SK-N-SH (cell line): Measurements from ENCODE around the gene TMEM179B. TPM values are rescaled to one million over a fixed set of nuclear protein-coding genes. Genes with fewer than 3 reads are reported as not detected.

Source experiments
- CTCF ChIA-PET: fragments of 300-600, 350-600 bp; formaldehyde crosslinking; extraction: SDS; loops from one replicate; lab custom pipeline; 2021; lab: Yijun Ruan, JAX
- POLR2A ChIA-PET: fragments of 350-600 bp; sonication (Branson Sonifier 250); formaldehyde crosslinking; extraction: SDS; loops from one replicate; lab custom pipeline; 2020; ENCODE audit warnings: antibody characterized with exemption, inconsistent platforms; lab: Yijun Ruan, JAX
- DNase-seq: peaks from one replicate; pipeline ENCODE4 v3.0.0; 2012
- H2AFZ ChIP-seq: fragments of 200-600 bp; sonication (generic); 2 replicates; pipeline ENCODE4 v1.8.1; 2016; ENCODE audit warnings: antibody characterized with exemption, mild to moderate bottlenecking, low read depth
- H3F3A ChIP-seq: fragments of 200-600 bp; sonication (generic); replicated peaks from 2 replicates; pipeline ENCODE3; 2016; ENCODE audit warnings: antibody characterized with exemption, mild to moderate bottlenecking; ENCODE audit not compliant: insufficient read depth
- H3K27ac ChIP-seq, 2 experiments: fragments of 200-500 bp in 1 of 2; fragments of 200-600 bp in 1 of 2; sonication (Bioruptor generic) in 1 of 2; sonication (generic), shearing (Covaris generic) in 1 of 2; 2 replicates each; pipeline versions ENCODE4 v1.5.1 to v1.6.1; 2014 to 2016; ENCODE audit warnings: low read depth in 2 of 2, inconsistent platforms in 1 of 2, low read length in 1 of 2, mild to moderate bottlenecking in 1 of 2, mixed read lengths in 1 of 2
- H3K27me3 ChIP-seq: fragments of 200-600 bp; sonication (generic), shearing (Covaris generic); 2 replicates; pipeline ENCODE4 v1.6.1; 2016; ENCODE audit warnings: mixed run types; ENCODE audit not compliant: insufficient read depth
- H3K36me3 ChIP-seq, 2 experiments: fragments of 200-500 bp in 1 of 2; fragments of 200-600 bp in 1 of 2; sonication (Bioruptor generic) in 1 of 2; sonication (generic) in 1 of 2; replicated peaks in 1 of 2; 2 replicates each; pipeline versions ENCODE3 to v1.5.1; 2014 to 2016; ENCODE audit warnings: low read length in 1 of 2, mild to moderate bottlenecking in 1 of 2; ENCODE audit not compliant: insufficient read depth in 2 of 2, control insufficient read depth in 1 of 2
- H3K4me1 ChIP-seq, 2 experiments: fragments of 200-500 bp in 1 of 2; fragments of 200-600 bp in 1 of 2; sonication (Bioruptor generic) in 1 of 2; sonication (generic), shearing (Covaris generic) in 1 of 2; 2 replicates each; pipeline versions ENCODE4 v1.5.1 to v1.6.1; 2014 to 2016; ENCODE audit warnings: low read depth in 1 of 2, low read length in 1 of 2, mixed run types in 1 of 2; ENCODE audit not compliant: insufficient read depth in 2 of 2, control insufficient read depth in 1 of 2
- H3K4me2 ChIP-seq: fragments of 200-600 bp; sonication (generic), shearing (Covaris generic); 2 replicates; pipeline ENCODE4 v1.6.1; 2017; ENCODE audit warnings: mixed run types
- H3K4me3 ChIP-seq, 2 experiments: fragments of 200-500 bp in 1 of 2; fragments of 200-600 bp in 1 of 2; sonication (Bioruptor generic) in 1 of 2; sonication (generic), shearing (Covaris generic) in 1 of 2; 2 replicates each; pipeline versions ENCODE4 v1.5.1 to v1.8.1; 2014 to 2016; ENCODE audit warnings: low read depth in 2 of 2, inconsistent platforms in 1 of 2, low read length in 1 of 2, mild to moderate bottlenecking in 1 of 2, mixed read lengths in 1 of 2, moderate library complexity in 1 of 2
- H3K79me2 ChIP-seq: fragments of 200-600 bp; sonication (generic); 2 replicates; pipeline ENCODE4 v1.8.1; 2017; ENCODE audit warnings: mild to moderate bottlenecking; ENCODE audit not compliant: insufficient read depth
- H3K9ac ChIP-seq: fragments of 200-600 bp; sonication (generic); 2 replicates; pipeline ENCODE4 v1.6.1; 2017; ENCODE audit warnings: mixed run types
- H3K9me2 ChIP-seq: fragments of 200-600 bp; sonication (generic); 2 replicates; pipeline ENCODE4 v1.6.1; 2017; ENCODE audit warnings: mixed run types
- H3K9me3 ChIP-seq: fragments of 200-600 bp; sonication (generic); 2 replicates; pipeline ENCODE4 v1.6.1; 2017; ENCODE audit warnings: mixed run types, mild to moderate bottlenecking, moderate library complexity
- H4K20me1 ChIP-seq: fragments of 200-600 bp; sonication (generic); 2 replicates; pipeline ENCODE4 v1.6.1; 2017; ENCODE audit warnings: mild to moderate bottlenecking, mixed run types; ENCODE audit not compliant: insufficient read depth
- CHD2 ChIP-seq: fragments of 150-350 bp; IDR thresholded peaks from 2 replicates; pipeline ENCODE4 v1.6.1; 2018; ENCODE audit warnings: low read length; ENCODE audit not compliant: partially characterized antibody
- CTCF ChIP-seq: fragments of 200-600 bp; sonication (generic); IDR thresholded peaks from 2 replicates; pipeline ENCODE4 v1.6.1; 2017; ENCODE audit warnings: antibody characterized with exemption, mild to moderate bottlenecking, moderate library complexity
- FOSL2 ChIP-seq: IDR thresholded peaks from 2 replicates; pipeline ENCODE4 v1.4.0; 2012; ENCODE audit warnings: low read depth, mild to moderate bottlenecking, moderate library complexity, borderline replicate concordance
- FOXM1 ChIP-seq: IDR thresholded peaks from 2 replicates; pipeline ENCODE4 v1.4.0; 2012; ENCODE audit warnings: low read depth, mild to moderate bottlenecking
- GATA2 ChIP-seq: sonication (generic); formaldehyde crosslinking; IDR thresholded peaks from 2 replicates; pipeline ENCODE4 v1.5.0; 2020; ENCODE audit warnings: mild to moderate bottlenecking, missing genetic modification reagents
- JUND ChIP-seq: IDR thresholded peaks from 2 replicates; pipeline ENCODE4 v1.4.0; 2012
- MEF2A ChIP-seq: IDR thresholded peaks from 2 replicates; pipeline ENCODE4 v1.4.0; 2012; ENCODE audit warnings: low read depth, borderline replicate concordance
- POLR2AphosphoS5 ChIP-seq: IDR thresholded peaks from 2 replicates; pipeline ENCODE4 v1.6.1; 2012; ENCODE audit warnings: low read depth, low read length
- RAD21 ChIP-seq: IDR thresholded peaks from 2 replicates; pipeline ENCODE4 v1.6.1; 2012; ENCODE audit warnings: mild to moderate bottlenecking, low read length
- RCOR1 ChIP-seq: fragments of 150-350 bp; IDR thresholded peaks from 2 replicates; pipeline ENCODE4 v1.6.1; 2017; ENCODE audit warnings: antibody characterized with exemption, low read length
- RFX5 ChIP-seq: IDR thresholded peaks from 2 replicates; pipeline ENCODE4 v1.6.1; 2012; ENCODE audit warnings: mild to moderate bottlenecking, improper control_type of control experiment, low read length
- RXRA ChIP-seq: IDR thresholded peaks from 2 replicates; pipeline ENCODE4 v1.4.0; 2012; ENCODE audit warnings: low read depth, mild to moderate bottlenecking, borderline replicate concordance
- SIN3A ChIP-seq: IDR thresholded peaks from 2 replicates; pipeline ENCODE4 v1.6.1; 2012; ENCODE audit warnings: low read depth, mild to moderate bottlenecking, low read length, moderate library complexity, borderline replicate concordance
- SMC3 ChIP-seq: IDR thresholded peaks from 2 replicates; pipeline ENCODE4 v1.6.1; 2012; ENCODE audit warnings: low read depth, low read length, improper control_type of control experiment
- TCF12 ChIP-seq: IDR thresholded peaks from 2 replicates; pipeline ENCODE4 v1.4.0; 2012
- TEAD4 ChIP-seq: IDR thresholded peaks from 2 replicates; pipeline ENCODE4 v1.4.0; 2012; ENCODE audit warnings: mild to moderate bottlenecking, borderline replicate concordance; ENCODE audit not compliant: insufficient read depth
- YY1 ChIP-seq: IDR thresholded peaks from 2 replicates; pipeline ENCODE4 v1.4.0; 2012; ENCODE audit warnings: low read depth, mild to moderate bottlenecking
- ZBTB33 ChIP-seq: IDR thresholded peaks from 2 replicates; pipeline ENCODE4 v1.4.0; 2012; ENCODE audit warnings: low read depth, borderline replicate concordance
- WGBS: methylation state at CpG from one replicate; pipeline ENCODE4 v1.1.6; 2017; ENCODE audit warnings: low lambda C conversion rate; 5-methylcytosine and 5-hydroxymethylcytosine counted together
- polyA plus RNA-seq, 3 experiments: library from polyadenylated mRNA; depleted of rRNA; stranded (reverse); fragments of >200 nt; gene quantifications; 2 replicates each; pipeline ENCODE4 v1.2.3, GENCODE V29; 2012

The TMEM179B gene
- polyA plus RNA-seq, 1 of the 3 experiments (the other 2 are of a cell fraction) = 69.6 TPM

DNA sequence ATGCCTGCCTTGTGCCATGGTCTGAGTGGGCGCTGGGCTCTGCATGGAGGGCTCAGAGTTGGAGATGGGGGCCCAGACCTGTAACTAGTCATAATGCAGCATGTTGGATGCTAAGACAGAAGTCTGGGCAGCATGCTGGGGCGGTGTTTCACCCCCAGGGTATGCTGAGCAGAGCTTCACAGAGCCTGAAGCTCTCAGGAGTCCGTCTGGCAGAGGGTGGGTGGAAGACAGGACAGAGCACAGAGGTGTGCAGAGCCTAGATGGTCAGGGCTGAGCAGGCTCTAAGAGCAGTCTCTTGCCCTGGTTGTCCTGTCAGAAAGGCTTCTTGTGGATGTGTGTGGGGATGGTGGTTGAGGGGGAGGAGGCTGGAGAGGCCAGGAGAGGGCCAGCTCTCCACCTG, 8.8 kb upstream of the TMEM179B start:
- H3K4me3 ChIP-seq = no peak overlapping the region
- POLR2A ChIA-PET = no interaction called here
- peaks cover 13% of the 10 kb centered on the region for H3K79me2 ChIP-seq
- H3K27ac ChIP-seq = no peak overlapping the region
- no peaks in the 10 kb centered on the region for H3K27me3 ChIP-seq
- WGBS = 91% methylated on average over 2 of the region's 3 CpGs
- no peaks in the 10 kb centered on the region for H3K9me2 ChIP-seq
- TF ChIP-seq GATA2 (CRISPR knock-in tag) = no peak
- no peak for TF ChIP-seq SIN3A
- TF ChIP-seq RCOR1 = no peak
- TF ChIP-seq ZBTB33 = no peak
- TF ChIP-seq CHD2 = no peak
- H4K20me1 ChIP-seq = no peaks in the 10 kb centered on the region
- H2AFZ ChIP-seq = no peak overlapping the region
- H3K36me3 ChIP-seq = peaks cover 11 to 13% of the 10 kb centered on the region in 2 experiments
- H3K4me2 ChIP-seq = no peak overlapping the region
- CTCF ChIA-PET = interaction anchor here (1.7 to 9.8 kb wide), 2 partner anchors 8 to 9 kb away, joined by 4 to 130 read pairs; partner anchors contain the start of gene TMEM179B
- no peak overlapping the region for H3K9ac ChIP-seq
- DNase-seq = no peak
- no peaks in the 10 kb centered on the region for H3K9me3 ChIP-seq
- no peaks in the 10 kb centered on the region for H3K4me1 ChIP-seq
- H3F3A ChIP-seq = peaks cover 6% of the 10 kb centered on the region

GRCh38 chr11:62782753-62783152, 4.4 kb upstream of the TMEM179B start:
- H3K9ac ChIP-seq = no peak overlapping the region
- ChIA-PET CTCF (no interaction called here), POLR2A (no interaction called here)
- H3K9me3 ChIP-seq = no peaks in the 10 kb centered on the region
- H3K36me3 ChIP-seq = peaks cover 14 to 15% of the 10 kb centered on the region in 2 experiments
- H3K4me3 ChIP-seq = no peak overlapping the region
- peaks cover 14% of the 10 kb centered on the region; the same call in 1 of the 2 replicates for H3K79me2 ChIP-seq
- no peak for DNase-seq
- TF ChIP-seq JUND = no peak
- WGBS = 93% methylated on average over 3 of the region's 7 CpGs
- H4K20me1 ChIP-seq = no peaks in the 10 kb centered on the region
- no peaks in the 10 kb centered on the region for H3K27me3 ChIP-seq
- H3F3A ChIP-seq = peaks cover 11% of the 10 kb centered on the region
- H3K4me2 ChIP-seq = no peak overlapping the region
- no peak overlapping the region for H3K27ac ChIP-seq
- no peaks in the 10 kb centered on the region for H3K9me2 ChIP-seq
- peaks cover 0 to 6% of the 10 kb centered on the region in 2 experiments; a peak in 3 of 4 replicates for H3K4me1 ChIP-seq
- no peak overlapping the region for H2AFZ ChIP-seq

DNA sequence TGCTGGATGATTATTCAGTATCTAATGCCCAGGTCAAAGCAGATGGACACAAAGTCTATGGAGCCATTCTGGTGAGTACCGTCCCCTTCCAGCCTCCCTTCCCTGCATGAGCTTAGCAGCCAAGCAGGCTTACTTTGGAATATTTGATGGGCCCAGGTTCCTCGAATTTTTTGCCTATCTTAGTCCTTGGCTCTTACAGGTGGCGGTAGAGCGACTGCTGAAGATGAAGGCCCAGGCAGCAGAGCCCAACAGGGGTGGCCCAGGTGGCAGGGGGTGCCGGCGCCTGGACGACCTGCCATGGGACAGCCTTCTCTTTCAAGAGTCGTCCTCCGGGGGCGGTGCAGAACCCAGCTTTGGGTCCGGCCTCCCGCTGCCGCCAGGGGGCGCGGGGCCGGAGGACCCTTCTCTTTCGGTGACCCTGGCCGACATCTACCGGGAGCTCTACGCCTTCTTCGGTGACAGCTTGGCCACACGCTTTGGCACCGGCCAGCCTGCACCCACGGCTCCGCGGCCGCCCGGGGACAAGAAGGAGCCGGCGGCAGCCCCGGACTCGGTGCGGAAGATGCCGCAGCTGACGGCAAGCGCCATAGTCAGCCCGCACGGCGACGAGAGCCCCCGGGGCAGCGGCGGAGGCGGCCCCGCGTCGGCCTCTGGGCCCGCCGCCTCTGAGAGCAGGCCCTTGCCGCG, 741 bp upstream of the TMEM179B start:
- H3K27me3 ChIP-seq = no peaks in the 10 kb centered on the region
- no peaks in the 10 kb centered on the region for H3K9me3 ChIP-seq
- H3K4me3 ChIP-seq = peak overlapping the region; percentile 76 to 87
- peaks cover 4 to 24% of the 10 kb centered on the region in 2 experiments for H3K4me1 ChIP-seq
- no peaks in the 10 kb centered on the region for H4K20me1 ChIP-seq
- ChIA-PET POLR2A (interaction anchor here (0.6 to 2.8 kb wide), 16 partner anchors 9 to 195 kb away, joined by 3 to 35 read pairs (median 5); partner anchors contain the start of genes HNRNPUL2, SLC3A2, TAF6L and TUT1), CTCF (interaction anchor here (0.5 to 6.6 kb wide), 59 partner anchors 10 to 1497 kb away, joined by 3 to 130 read pairs (median 5); partner anchors contain the start of genes B3GAT3, HNRNPUL2, NXF1 and POLR2G)
- H2AFZ ChIP-seq = no peak overlapping the region
- peak overlapping the region; percentile 83 for H3K4me2 ChIP-seq
- peak; percentile 94 for DNase-seq
- peaks cover 34% of the 10 kb centered on the region for H3F3A ChIP-seq
- H3K9ac ChIP-seq = peak overlapping the region; percentile 74
- H3K27ac ChIP-seq = peak overlapping the region; percentile 65 to 78; a peak in 3 of 4 replicates
- H3K9me2 ChIP-seq = no peaks in the 10 kb centered on the region
- H3K79me2 ChIP-seq = peaks cover 51% of the 10 kb centered on the region
- peaks cover 23 to 35% of the 10 kb centered on the region in 2 experiments for H3K36me3 ChIP-seq
- 7% methylated on average over 10 of the region's 51 CpGs for WGBS
- TF ChIP-seq SIN3A = peak; percentile 89; the same call in 1 of the 2 replicates
- no peak for TF ChIP-seq FOSL2
- TF ChIP-seq SMC3 = peak; percentile 81
- TF ChIP-seq CHD2 = peak; percentile 43
- 0 out of 2 replicates have a peak, but pooled peaks have one; percentile 15 for TF ChIP-seq RFX5
- no peak for TF ChIP-seq MEF2A
- no peak for TF ChIP-seq RXRA
- peak; percentile 91 for TF ChIP-seq CTCF
- peak; percentile 59 for TF ChIP-seq RAD21
- peak; percentile 30; the same call in 1 of the 2 replicates for TF ChIP-seq YY1
- no peak for TF ChIP-seq TCF12
- TF ChIP-seq POLR2AphosphoS5 = peak; percentile 27; the same call in 1 of the 2 replicates
- 0 out of 2 replicates have a peak, but pooled peaks have one; percentile 13 for TF ChIP-seq FOXM1
- TF ChIP-seq TEAD4 = 0 out of 2 replicates have a peak, but pooled peaks have one; percentile 10
